Activated CD4-positive, alpha-beta T cell treated with anti-CD3 and anti-CD28 coated beads, Interleukin-2, amount 10 ng/mL, durations not matched to agents 24 days and 14 days (primary cell): ENCODE measurements around the gene TSSK3. TPM values are rescaled to one million over a fixed set of nuclear protein-coding genes. Genes with fewer than 3 reads are reported as not detected.

Experiments used
- DNase-seq: peaks from one replicate; pipeline ENCODE4 v3.0.0; 2022
- H3K27ac Mint-ChIP-seq: one replicate; pipeline ENCODE4 v1.8.0; 2022; ENCODE audit warnings: mild to moderate bottlenecking, mixed read lengths
- H3K27me3 Mint-ChIP-seq: one replicate; pipeline ENCODE4 v1.8.0; 2022; ENCODE audit warnings: mixed read lengths
- H3K36me3 Mint-ChIP-seq: one replicate; pipeline ENCODE4 v1.8.0; 2022; ENCODE audit warnings: low read depth, mild to moderate bottlenecking, mixed read lengths
- H3K4me1 Mint-ChIP-seq: one replicate; pipeline ENCODE4 v1.8.0; 2021; ENCODE audit warnings: mixed read lengths
- H3K4me3 Mint-ChIP-seq: one replicate; pipeline ENCODE4 v1.8.0; 2022; ENCODE audit warnings: mild to moderate bottlenecking, moderate library complexity, mixed read lengths
- H3K9me3 Mint-ChIP-seq: one replicate; pipeline ENCODE4 v1.8.0; 2021; ENCODE audit warnings: mixed read lengths
- intact Hi-C: fragments of 100-400 bp; cut with micrococcal nuclease; formaldehyde crosslinking; loops from one replicate; pipeline ENCODE4 v1.15.1; 2023
- total RNA-seq: library from RNA; stranded (reverse); gene quantifications from 2 replicates; pipeline ENCODE4 v1.2.3, GENCODE V29; 2022

Gene TSSK3
- total RNA-seq, 1 donor from 2014 or later = 2.3 TPM

DNA sequence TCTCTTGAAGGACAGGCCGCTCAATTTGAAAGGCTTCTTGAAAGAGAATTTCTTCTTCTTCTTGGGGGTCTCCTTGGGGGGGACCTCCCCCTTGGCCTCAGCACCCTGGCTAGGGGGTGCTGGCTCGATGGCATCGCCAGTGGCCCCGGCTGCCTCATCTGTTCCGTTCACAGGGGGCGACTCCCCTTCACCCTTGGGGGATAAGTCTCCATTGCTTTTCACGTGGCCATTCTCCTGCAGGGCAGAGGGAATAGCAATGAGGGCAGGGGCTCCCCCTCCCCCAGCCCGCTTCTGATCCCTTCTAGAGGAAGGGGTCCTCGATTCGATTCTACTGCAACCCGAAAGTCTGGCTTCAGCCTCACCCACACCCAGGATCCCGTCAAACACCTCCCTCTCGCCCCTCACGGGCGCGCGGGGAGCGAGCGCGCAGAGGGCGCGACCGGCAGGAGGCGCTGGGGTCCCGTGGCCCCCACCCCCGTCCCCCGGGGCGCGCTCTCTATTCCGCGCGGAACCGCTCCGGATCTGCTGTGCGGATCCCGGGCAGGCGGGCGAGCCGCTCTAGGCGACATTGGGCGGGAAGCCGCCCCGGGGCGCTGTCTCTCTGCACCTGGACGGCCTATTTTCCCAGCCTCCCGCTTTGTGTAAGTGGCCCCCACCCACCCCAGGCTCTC, 27.3 kb upstream of the TSSK3 start:
- peak; percentile 88 for DNase-seq
- Mint-ChIP-seq H3K27me3 (no peaks in the 10 kb centered on the region), H3K36me3 (peaks cover 39% of the 10 kb centered on the region), H3K4me3 (peak overlapping the region; percentile 92), H3K9me3 (no peaks in the 10 kb centered on the region), H3K27ac (peak overlapping the region; percentile 69), H3K4me1 (peaks cover 39% of the 10 kb centered on the region)
- intact Hi-C loops = loop anchor here (5.0 kb wide), 4 partner anchors 57 to 263 kb away; partner anchors contain the start of genes BSDC1, EIF3I, TMEM234 and TMEM39B

DNA sequence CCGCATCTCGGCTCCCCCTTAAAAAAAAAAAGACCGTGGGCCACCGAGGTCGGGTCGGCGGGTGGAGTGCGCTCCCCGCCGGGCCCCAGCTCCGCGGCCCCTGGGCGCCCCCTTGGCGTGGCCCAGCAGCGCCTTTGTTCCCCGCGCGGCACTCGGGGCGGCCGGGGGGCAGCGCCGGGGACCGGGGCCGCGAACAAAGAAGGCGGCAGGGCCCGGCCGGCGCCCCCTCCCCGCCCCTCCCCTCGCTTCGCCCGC, 26.9 kb upstream of the TSSK3 start:
- Mint-ChIP-seq H3K27me3 (no peaks in the 10 kb centered on the region), H3K27ac (no peak overlapping the region), H3K36me3 (peaks cover 37% of the 10 kb centered on the region), H3K4me3 (peak overlapping the region; percentile 92), H3K4me1 (peaks cover 39% of the 10 kb centered on the region), H3K9me3 (no peaks in the 10 kb centered on the region)
- no peak for DNase-seq
- intact Hi-C loops = loop anchor here (5.0 kb wide), 4 partner anchors 57 to 263 kb away; partner anchors contain the start of genes BSDC1, EIF3I, TMEM234 and TMEM39B

DNA sequence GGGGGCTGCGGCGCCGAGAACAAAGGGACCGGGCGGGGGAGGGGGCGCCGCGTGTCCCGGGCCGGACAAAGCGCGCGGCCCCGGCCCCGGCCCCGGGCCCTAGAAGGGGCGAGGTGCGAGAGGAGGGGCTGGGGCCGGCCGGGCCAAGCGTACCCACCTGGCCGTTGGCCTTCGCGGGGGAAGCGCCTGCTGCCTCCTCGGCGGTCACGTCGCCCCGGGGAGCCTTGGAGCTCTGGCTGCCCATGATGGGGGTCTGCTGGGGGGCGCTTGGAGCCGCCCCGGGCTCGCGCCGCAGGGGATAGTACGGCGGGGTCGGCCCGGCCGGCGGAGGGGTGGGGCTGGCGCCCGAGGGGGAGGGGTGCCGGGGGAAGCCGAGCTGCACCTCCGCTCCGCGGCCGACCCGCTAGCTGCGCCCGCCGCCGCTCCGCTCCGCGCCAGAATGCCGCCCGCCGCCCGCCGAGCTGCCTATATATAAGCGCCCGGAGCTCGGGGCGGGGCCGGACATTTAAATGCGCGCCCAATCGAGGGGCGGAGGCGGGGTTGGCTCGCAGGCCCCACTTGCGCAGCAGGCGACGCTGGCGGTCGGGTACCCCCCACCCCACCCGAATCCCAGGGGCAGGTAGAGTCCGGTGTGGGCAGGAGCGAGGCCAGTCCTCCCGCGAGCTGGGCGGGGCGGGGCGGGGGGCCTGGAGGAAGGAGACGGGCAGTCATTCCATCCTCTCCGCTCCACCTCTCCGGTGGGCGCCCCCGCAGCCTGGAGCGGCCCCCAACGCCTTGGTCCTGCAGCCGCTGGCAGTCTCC, 26.3 kb upstream of the TSSK3 start, which contains the start of gene MARCKSL1:
Gene MARCKSL1 (minus strand): TSS at position 444 of the 801 bp plus-strand sequence. CDS start 200 bp downstream, at position 244.
- intact Hi-C loops = loop anchor here (1.0 to 5.0 kb wide), 7 partner anchors 15 to 264 kb away; partner anchors contain the start of genes BSDC1, EIF3I, TMEM234 and TMEM39B
- H3K27me3 Mint-ChIP-seq = no peaks in the 10 kb centered on the region
- H3K36me3 Mint-ChIP-seq = peaks cover 32% of the 10 kb centered on the region
- peaks cover 39% of the 10 kb centered on the region for H3K4me1 Mint-ChIP-seq
- peak within 1 kb of the TSS; percentile 92 for H3K4me3 Mint-ChIP-seq
- peak within 1 kb of the TSS; percentile 69 for H3K27ac Mint-ChIP-seq
- H3K9me3 Mint-ChIP-seq = no peaks in the 10 kb centered on the region
- DNase-seq = peak; percentile 95

DNA sequence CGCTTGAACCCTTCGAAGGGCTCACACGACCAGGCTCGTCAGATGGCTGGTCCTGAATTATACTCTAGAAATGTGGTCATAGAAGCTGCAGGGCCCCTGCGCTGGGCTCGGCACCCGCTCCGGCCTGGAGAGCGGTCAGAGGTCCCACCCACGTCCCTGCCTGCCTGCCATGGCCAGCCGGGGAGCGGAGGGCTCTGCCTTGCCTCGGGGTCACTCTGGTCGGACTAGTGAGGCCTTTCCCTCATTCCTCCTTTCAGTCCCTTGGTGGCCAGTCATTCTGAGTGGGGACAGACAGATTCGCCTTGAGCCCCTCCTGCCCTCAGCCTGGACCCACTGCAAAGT, 25.8 kb upstream of the TSSK3 start:
- intact Hi-C loops = loop anchor here (1.0 to 5.0 kb wide), 7 partner anchors 15 to 264 kb away; partner anchors contain the start of genes BSDC1, EIF3I, TMEM234 and TMEM39B
- Mint-ChIP-seq H3K4me3 (peak overlapping the region; percentile 63), H3K36me3 (peaks cover 26% of the 10 kb centered on the region), H3K27me3 (no peaks in the 10 kb centered on the region), H3K27ac (peak overlapping the region; percentile 28), H3K9me3 (no peaks in the 10 kb centered on the region), H3K4me1 (peaks cover 39% of the 10 kb centered on the region)
- DNase-seq = no peak

DNA sequence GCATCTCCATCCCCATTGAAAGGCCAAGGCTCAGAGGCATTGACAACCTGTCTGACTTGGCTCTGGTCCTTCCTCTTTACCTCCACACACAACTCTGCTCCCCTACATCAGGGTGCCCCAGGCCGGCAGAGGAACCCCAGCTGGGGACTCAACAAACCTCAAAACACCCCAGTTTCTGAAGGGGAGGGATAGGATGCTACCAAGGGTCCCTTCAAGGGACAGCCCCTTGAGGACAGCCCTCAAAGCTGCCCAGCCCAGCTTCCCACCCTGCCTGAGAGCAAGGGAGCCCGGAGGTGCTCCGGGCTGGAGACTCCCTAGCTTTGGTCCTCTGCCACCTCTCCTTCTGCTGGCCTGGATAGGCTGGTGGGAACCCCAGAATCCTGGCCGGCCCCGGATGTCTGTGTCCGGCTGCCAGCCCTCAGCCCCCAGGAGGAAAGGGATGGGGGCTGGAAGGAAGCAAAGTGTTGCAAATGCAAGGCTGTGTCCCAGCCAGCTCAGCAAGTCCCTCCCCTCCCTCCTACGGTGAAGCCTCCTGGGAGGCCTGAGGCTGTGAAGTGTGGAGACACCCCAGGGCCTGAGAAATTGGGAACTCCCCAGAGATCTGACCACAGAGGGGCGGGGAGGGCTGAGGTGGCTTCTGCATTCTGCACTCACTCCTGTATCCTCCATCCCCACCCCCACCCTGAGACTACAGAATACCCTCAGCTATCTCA, 25.2 kb upstream of the TSSK3 start:
- H3K27ac Mint-ChIP-seq = peak overlapping the region; percentile 59
- no peaks in the 10 kb centered on the region for H3K9me3 Mint-ChIP-seq
- peak; percentile 91 for DNase-seq
- peak overlapping the region; percentile 63 for H3K4me3 Mint-ChIP-seq
- H3K27me3 Mint-ChIP-seq = no peaks in the 10 kb centered on the region
- intact Hi-C loops = loop anchor here (1.0 to 5.0 kb wide), 7 partner anchors 14 to 265 kb away; partner anchors contain the start of genes BSDC1, EIF3I, TMEM234 and TMEM39B
- H3K36me3 Mint-ChIP-seq = peaks cover 20% of the 10 kb centered on the region
- peaks cover 37% of the 10 kb centered on the region for H3K4me1 Mint-ChIP-seq

DNA sequence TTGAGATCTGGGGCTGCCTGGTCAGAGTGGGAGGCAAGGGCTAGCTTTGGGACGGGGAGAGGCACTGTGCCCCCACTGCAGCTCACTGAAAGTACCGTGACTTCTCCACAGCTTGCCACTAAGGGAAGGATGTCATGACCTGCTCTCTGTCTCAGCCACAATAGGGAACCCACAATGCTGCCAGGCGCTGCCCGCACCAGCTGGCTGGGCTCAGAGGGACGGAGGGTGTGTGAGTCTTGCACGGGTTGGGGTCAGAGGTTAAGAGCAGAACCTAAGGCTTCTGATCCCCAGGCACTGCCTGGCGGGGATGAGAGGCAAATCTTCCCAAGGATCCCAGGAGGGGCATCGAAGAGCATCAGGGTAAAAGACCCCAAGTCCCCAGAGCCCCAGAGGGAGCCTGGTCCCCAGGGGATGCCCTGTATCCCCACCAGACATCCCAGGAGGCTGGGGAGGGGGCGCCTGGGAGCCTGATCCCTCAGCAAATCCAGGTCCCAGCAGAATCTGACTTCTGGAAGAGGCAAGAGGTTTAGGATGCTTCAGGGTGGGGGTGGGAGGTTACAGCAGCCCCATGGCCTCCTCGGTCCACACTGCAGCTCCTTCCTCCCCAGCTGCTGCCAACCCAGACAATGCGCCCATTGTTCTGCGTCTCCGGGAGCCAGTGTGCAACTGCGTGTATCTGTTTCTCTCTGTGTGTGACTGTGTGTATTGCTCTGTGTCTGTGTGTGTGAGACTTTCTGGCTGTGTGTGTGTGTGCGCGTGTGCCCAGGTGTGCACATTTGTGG, 24.3 kb upstream of the TSSK3 start:
- Mint-ChIP-seq H3K36me3 (peaks cover 14% of the 10 kb centered on the region), H3K4me3 (peak overlapping the region; percentile 3), H3K27ac (no peak overlapping the region), H3K27me3 (no peaks in the 10 kb centered on the region), H3K9me3 (no peaks in the 10 kb centered on the region), H3K4me1 (peaks cover 42% of the 10 kb centered on the region)
- intact Hi-C loops = loop anchor here (2.0 to 5.0 kb wide), 6 partner anchors 47 to 266 kb away; partner anchors contain the start of genes BSDC1, EIF3I, TMEM234 and TMEM39B
- peak; percentile 75 for DNase-seq

DNA sequence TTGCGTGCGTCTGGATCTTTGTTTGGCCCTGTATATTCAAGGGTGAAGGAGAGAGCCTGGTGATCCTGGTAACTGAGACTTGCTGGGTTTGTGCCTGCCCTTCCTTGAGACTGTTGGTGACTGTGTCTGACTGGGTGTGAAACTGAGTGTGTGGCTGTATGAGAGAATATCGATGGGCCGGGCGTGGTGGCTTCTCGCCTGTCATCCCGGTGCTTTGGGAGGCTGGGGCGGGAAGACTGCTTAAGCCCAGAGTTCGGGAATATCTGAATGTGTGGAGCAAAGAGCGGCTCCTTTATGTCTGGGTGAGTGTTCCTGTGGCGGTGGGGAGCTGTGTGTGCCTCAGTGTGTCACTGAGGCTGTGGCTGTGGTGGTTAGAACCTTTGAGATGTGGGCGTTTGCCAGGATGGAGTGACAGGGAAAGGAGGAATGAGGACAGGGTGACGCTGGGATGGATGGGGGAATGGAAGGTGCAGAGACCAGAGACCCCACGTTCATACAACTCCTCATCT, 23.6 kb upstream of the TSSK3 start:
- H3K4me1 Mint-ChIP-seq = peaks cover 39% of the 10 kb centered on the region
- H3K9me3 Mint-ChIP-seq = no peaks in the 10 kb centered on the region
- no peaks in the 10 kb centered on the region for H3K27me3 Mint-ChIP-seq
- peaks cover 10% of the 10 kb centered on the region for H3K36me3 Mint-ChIP-seq
- no peak for DNase-seq
- H3K27ac Mint-ChIP-seq = no peak overlapping the region
- intact Hi-C loops = loop anchor here (5.0 kb wide), 4 partner anchors 54 to 266 kb away; partner anchors contain the start of genes BSDC1, EIF3I, TMEM234 and TMEM39B
- H3K4me3 Mint-ChIP-seq = no peak overlapping the region

DNA sequence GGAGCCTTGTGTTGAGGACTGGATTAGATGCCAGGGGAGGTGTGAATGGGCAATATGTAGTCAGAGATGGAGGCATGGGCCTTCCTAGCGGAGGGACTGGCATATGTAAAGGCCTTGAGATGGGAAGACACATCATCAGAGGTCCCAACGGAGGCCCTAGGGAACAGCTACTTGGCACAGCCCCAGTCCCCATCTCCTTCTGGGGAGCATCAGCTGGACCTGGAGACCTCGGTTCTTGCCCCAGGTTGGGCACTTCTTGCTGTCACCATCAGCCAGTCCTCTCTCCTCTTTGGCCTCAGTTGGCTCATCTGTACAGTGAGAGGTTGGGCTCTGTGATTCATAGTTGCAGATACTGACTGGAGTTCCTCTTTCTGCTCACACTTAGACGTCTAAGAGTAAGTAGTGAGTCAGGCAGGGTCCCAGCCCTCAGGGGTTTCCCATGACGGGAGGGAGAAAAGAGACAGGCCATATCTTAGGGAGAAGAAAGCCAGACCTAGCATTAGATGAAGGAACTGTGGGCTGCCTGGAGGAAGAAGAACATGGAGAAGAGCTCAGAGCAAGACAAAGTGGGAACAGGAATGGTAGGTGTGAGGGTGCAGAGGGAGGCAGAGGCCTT, 22.9 kb upstream of the TSSK3 start:
- H3K4me1 Mint-ChIP-seq = peaks cover 33% of the 10 kb centered on the region
- no peaks in the 10 kb centered on the region for H3K9me3 Mint-ChIP-seq
- intact Hi-C loops = loop anchor here (5.0 kb wide), 4 partner anchors 53 to 267 kb away; partner anchors contain the start of genes BSDC1, EIF3I, TMEM234 and TMEM39B
- no peak overlapping the region for H3K4me3 Mint-ChIP-seq
- no peaks in the 10 kb centered on the region for H3K27me3 Mint-ChIP-seq
- DNase-seq = peak; percentile 57
- H3K36me3 Mint-ChIP-seq = peaks cover 5% of the 10 kb centered on the region
- H3K27ac Mint-ChIP-seq = no peak overlapping the region

DNA sequence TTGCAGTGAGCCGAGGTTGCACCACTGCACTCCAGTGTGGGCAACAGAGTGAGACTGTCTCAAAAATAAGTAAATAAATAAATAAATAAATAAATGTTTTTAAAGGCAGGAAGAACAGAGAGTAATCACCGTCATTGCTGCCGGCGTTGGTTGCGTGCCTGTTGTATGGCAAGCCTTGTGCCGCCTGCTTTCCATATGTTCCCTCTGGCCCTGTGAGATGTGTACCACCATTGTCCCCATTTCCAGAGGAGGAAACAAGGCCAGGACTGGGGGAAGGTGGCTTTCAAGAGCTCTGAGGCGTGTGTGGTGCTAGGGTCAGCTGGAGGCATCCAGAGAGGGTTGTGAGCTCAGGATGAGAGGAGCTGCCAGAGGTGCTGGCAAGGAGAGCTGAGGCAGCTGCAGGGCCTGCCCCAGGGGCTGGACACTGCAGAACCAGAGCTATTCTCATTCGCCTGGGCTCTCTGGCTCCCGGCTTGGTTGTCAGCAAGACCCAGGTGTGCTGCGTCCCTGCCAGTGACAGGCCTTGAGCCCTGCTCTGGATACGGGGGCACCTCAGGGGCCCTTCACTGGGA, 21.1 kb upstream of the TSSK3 start:
- DNase-seq = no peak
- no peaks in the 10 kb centered on the region for H3K9me3 Mint-ChIP-seq
- H3K36me3 Mint-ChIP-seq = no peaks in the 10 kb centered on the region
- H3K4me1 Mint-ChIP-seq = peaks cover 30% of the 10 kb centered on the region
- no peak overlapping the region for H3K4me3 Mint-ChIP-seq
- no peak overlapping the region for H3K27ac Mint-ChIP-seq
- intact Hi-C loops = no loop called here
- peaks cover 7% of the 10 kb centered on the region for H3K27me3 Mint-ChIP-seq

DNA sequence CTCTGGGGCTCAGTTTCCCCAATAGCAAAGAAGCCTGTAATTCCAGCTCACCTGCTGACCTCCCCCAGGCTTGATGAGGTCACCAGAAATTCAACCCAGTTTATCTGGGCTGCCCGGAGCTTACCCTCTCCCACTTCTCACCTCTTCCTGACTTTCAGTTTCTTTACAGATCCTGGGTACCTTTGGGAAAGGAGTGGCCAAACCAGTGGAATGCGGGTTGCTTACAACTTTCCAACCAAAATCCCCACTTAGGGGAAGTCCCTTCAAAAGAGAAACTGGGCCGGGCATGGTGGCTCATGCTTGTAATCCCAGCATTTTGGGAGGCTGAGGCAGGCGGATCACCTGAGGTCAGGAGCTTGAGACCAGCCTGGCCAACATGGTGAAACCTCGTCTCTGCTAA, 20.4 kb upstream of the TSSK3 start:
- H3K9me3 Mint-ChIP-seq = no peaks in the 10 kb centered on the region
- no peaks in the 10 kb centered on the region for H3K36me3 Mint-ChIP-seq
- DNase-seq = no peak
- H3K4me3 Mint-ChIP-seq = no peak overlapping the region
- H3K27ac Mint-ChIP-seq = no peak overlapping the region
- peaks cover 7% of the 10 kb centered on the region for H3K27me3 Mint-ChIP-seq
- peaks cover 27% of the 10 kb centered on the region for H3K4me1 Mint-ChIP-seq
- intact Hi-C loops = no loop called here

DNA sequence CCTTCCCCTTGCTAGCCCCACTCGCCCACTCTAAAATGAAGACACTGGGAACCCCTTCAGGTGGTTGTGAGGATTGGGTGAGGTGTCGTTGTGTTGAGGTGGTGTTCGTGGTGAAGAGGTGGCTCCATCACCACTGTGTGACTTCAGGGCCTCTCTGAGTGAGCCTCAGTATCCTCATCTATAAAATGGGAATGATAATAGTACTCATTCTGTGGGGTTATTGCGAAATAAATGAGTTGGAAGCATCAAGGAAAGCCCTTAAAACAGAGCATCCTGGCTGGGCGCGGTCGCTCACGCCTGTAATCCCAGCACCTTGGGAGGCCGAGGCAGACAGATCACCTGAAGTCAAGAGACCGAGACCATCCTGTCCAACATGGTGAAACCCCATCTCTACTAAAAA, 19.6 kb upstream of the TSSK3 start:
- Mint-ChIP-seq H3K4me3 (peak overlapping the region; percentile 46), H3K27me3 (peaks cover 7% of the 10 kb centered on the region), H3K4me1 (peaks cover 20% of the 10 kb centered on the region), H3K27ac (no peak overlapping the region), H3K9me3 (no peaks in the 10 kb centered on the region), H3K36me3 (no peaks in the 10 kb centered on the region)
- no peak for DNase-seq
- intact Hi-C loops = no loop called here

DNA sequence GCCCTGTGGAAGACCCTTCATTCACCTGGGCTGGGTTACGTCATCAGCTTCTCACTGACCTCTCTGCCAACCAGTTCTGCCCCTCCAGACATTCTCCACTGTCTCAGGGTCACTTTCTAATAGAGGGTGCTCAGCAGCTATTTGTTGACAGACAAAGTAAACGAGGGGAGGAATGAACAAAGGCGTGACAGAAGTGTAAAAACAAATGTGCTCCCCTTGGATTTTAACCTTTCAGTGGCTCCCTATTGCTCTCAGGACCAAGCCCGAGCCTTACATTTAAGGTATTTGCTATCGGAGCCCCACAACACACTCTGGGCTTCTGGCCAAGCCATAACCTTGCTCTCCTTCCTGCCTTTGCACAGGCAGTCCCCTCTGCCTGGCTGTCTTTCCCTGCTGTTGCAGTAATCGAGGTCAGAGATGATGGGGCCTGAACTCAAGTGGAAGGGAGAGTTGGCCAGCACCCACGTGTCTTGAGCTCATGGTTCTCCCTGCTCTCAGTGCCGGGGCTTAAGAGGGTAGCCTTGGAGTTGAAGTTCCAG, 17.0 kb upstream of the TSSK3 start:
- no peak overlapping the region for H3K27ac Mint-ChIP-seq
- H3K27me3 Mint-ChIP-seq = peaks cover 7% of the 10 kb centered on the region
- peaks cover 24% of the 10 kb centered on the region for H3K4me1 Mint-ChIP-seq
- no peak for DNase-seq
- no peaks in the 10 kb centered on the region for H3K36me3 Mint-ChIP-seq
- no peak overlapping the region for H3K4me3 Mint-ChIP-seq
- intact Hi-C loops = no loop called here
- no peaks in the 10 kb centered on the region for H3K9me3 Mint-ChIP-seq
